A204.1 (cell line): Measurements from ENCODE around the gene PRRX2.
"Not testable (repeated sequence)": the region's sequence is repeated elsewhere in the genome, so short reads cannot be mapped to it uniquely, and the experiment has no call there.

Experiments
- FAIRE-seq: peaks from 2 replicates; lab custom pipeline; 2012; peaks lifted over from hg19 to GRCh38; lab: Jason Lieb, UNC

Gene PRRX2

GRCh38 chr9:129761901-129762369 is 96.5 kb downstream of the PRRX2 start:
- FAIRE-seq, result no peak

GRCh38 chr9:129762370-129762984 is 97.0 kb downstream of the PRRX2 start:
- not testable (repeated sequence) for FAIRE-seq

- FAIRE-seq, result no peak
Measured at GRCh38 chr9:129762985-129763926, 97.8 kb downstream of the PRRX2 start.

- no peak for FAIRE-seq
Measured at GRCh38 chr9:129765764-129766317, 100.4 kb downstream of the PRRX2 start.

- no peak for FAIRE-seq
Measured at GRCh38 chr9:129768486-129768885, 103.0 kb downstream of the PRRX2 start.

GRCh38 chr9:129769669-129770068 is 104.2 kb downstream of the PRRX2 start:
- FAIRE-seq, result no peak

GRCh38 chr9:129770741-129771140 is 105.3 kb downstream of the PRRX2 start:
- FAIRE-seq, result no peak
